Measurements from ENCODE around the gene MRPL12.
A peak's percentile ranks its signal among the peaks of the same experiment; 100 is the strongest.

The MRPL12 gene

DNA sequence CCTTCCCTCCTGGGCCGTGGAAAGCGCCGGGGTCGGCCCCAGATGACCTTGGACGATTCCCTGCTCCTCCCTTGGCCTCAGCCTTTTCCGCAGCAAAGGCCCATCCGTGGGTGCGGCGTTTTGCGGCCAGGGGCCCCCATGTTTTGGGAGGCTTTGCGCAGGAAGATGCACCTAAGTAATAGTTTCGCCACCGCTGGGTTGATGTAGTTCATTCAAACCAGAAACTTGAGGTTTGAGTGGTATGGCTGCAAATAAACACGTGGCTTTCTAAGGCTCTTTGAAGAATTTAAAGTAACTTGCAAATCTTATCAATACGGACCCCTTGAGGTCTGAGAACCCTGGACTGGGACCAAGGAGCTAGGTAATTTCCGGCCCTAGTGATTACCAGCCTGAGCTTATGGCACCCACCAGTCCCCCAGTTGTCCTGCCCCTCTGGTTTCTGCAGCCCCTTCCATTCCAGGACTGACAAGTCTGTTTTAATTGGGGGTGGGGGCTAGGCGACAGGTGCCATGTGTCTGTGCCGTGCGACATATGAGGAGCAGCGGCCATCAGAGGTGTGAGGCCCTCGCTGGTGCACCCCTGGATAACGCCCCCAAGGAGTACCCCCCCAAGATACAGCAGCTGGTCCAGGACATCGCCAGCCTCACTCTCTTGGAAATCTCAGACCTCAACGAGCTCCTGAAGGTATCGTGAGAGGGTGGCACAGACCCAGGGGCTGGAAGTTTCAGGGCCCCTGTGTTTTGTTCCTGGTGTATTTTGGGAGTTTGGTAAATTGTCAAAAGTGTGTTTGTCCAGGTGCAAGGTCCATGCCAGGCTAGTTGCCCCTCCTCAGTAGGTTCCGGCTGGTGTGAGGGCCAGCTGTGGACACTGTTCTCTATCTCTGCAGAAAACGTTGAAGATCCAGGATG is 834 bp downstream of the MRPL12 start:
- no peak for DNase-seq

DNA sequence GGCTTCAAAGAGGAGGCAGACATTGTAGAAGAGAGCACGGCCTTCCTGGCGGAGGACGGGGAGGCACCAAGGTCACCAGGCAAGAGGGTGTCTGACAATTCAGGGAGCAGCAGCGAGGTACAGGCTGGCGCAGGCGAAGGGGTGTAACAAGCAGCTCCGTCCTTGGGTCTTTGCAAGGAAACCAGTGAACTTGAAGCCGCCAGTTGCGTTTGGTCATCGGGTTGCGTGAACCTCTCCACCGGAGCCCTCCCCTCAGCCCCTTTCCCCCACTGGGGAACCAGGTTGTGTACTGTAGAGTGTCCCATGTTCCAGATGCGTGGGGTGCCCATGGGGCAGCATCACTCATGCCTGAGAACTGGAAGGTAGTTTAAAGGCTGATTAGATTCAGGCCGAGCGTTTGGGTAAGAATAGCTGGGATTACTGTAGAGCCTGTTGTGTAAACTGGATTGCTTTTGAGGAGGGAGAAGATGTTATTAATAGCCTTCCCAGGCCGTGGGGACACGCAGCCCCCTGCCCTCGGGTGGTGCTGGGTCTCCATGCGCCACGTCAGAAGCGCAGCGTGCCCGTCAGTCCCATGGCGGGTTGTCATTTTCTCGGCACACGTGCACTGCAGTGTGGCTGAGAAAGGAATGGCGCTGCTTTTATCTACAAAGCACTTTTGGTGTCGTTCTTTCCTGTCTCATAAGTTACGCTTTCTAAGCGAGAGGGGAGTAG is 2.5 kb downstream of the MRPL12 start:
- DNase-seq, result no peak

DNA sequence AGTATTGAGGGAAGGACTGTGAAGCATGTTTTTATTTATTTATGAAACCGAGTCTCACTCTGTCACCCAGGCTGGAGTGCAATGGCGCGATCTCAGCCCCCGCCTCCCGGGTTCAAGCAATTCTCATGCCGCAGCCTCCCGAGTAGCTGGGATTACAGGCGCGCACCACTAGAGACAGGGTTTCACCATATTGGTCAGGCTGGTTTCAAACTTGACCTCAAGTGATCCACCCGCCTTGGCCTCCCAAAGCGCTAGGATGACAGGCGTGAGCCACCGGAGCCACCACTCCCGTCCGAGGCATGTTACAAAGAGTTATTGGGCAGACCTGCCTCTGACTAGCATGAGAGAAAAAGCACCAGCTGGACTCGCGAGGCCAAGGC is 3.1 kb downstream of the MRPL12 start:
- DNase-seq, result no peak

DNA sequence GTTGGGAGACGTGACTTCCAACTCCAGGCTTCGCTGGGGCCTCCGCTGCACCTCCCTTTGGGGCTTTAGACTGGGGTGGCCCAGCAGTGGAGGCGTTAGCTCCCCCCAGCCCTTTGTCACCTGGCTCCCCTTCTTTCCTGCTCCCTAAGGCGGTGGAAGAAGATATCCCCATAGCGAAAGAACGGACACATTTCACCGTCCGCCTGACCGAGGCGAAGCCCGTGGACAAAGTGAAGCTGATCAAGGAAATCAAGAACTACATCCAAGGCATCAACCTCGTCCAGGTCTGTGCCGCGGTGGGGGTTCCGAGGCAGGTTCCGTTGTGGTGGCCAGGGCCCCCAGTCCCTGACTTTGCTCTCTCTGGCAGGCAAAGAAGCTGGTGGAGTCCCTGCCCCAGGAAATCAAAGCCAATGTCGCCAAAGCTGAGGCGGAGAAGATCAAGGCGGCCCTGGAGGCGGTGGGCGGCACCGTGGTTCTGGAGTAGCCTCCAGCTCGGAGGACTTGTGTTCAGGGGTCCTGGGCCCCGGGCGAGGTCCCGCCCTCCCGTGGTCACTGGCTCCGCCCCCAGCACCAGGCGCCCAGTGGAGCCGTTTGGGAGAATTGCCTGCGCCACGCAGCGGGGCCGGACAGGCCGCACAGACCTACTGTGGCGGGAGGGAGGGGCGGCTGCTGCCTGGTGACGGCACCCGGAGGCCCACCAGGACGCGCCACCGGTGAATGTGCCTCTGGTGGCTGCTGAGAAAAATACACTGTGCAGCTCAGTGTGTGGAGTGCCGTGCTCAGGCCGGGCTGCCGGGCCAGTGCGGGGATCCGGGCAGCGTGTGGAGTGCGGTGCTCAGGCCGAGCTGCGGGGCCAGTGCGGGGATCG is 3.8 kb downstream of the MRPL12 start:
- DNase-seq, result no peak

DNA sequence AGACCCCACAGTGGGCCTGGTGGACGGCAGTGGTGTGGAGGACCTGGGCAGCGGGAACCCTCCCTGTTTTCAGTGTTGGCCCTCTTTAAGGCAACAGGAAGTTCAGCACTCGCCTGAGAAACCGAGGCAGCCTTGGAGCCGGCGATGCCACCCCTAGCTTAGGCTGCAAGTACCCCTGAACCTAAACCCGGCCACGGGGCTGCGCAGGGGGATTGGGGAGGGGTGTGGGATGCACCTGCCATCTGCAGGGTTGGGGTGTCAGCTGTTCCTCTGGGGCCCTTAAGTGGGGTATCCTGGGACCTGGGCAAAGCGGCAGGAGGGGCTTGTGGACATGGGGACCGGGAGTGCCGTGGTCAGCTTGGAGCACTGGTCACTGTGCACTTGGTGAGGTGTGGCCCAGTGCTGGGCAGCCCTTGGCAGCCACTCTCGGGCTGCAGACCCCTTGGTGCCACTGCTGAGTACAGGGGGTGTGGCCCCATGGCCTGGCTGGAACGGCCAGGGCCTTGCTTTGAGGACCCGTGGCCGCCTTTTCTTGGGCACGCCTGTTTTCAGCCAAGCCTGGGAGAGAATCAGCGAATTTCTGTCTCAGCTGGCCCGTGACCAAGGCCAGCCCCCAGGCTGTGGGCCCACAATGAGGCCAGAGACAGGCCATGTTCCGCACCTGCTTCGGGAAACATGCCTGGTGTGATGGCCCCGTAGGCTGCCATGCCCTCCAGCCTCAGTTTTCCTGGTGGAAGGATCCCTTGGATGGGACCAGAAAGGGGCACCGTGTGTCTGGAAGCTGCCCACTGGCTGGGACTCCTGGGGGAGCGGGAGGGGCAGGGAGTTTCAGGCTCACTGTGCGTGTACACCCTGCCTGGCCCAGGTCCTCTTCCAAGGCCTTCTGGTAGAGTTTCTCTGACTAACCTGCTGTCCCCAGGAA is 4.8 kb downstream of the MRPL12 start:
- DNase-seq, result no peak

DNA sequence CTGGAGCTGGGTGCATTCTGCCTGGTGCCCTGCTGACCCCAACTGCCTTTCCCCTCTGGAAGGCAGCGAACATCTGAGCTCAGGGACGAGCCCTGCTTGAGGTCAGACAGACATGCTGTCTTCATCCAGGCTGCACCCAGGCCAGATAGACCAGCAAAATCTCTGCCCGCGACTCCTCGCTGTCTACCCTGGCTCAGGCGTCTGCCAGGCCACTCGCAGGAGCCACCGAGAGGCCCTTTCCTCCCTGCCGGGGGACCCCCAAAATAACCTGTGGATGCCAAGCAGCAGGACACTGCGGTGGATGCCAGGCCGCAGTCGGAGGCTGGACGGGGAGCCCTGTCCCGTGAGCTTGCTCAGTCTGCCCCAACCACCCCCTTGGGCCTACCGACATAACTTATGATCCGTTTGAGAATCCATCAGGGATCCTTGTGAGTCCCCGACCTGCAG is 5.6 kb downstream of the MRPL12 start:
- no peak for DNase-seq

DNA sequence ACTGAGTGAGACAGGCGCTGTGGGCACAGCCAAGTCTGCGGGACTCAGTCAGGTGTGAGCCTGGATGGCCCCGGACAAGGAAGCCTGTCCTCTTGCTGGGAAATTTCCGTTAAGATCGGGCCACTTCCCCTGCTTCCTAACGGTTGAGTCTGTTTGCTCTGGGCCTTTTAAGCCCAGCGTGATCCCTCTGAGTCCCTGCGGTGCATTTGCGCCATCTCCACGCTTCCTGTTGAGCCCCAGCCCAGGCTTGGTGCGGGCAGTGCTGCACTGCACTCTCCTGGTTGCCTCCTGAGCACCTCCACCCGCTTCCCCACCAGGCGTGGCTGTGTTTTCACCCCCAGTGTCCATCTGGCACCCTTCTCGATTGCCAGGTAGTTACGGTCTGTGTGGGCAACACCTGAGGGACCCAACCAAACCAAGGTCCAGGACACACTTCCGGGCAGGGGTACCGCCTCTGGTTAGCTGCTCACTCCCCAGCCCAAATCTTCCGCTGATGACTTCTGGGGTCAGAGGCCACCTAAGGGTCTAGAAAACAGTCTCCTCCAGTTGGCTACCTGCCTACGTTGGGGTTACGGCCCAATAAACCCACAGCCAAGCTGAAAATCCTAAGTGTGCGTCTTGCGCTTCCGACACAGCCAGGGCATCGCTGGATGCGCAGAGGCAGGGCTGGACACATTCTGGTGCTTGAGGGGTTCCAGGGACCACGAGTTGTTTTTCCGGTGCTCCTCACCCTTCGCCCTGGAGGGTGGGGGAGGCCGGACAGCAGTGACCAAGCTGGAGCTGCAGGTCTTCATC is 7.5 kb downstream of the MRPL12 start:
- DNase-seq, result peak in 1 of 2 experiments; percentile 33

DNA sequence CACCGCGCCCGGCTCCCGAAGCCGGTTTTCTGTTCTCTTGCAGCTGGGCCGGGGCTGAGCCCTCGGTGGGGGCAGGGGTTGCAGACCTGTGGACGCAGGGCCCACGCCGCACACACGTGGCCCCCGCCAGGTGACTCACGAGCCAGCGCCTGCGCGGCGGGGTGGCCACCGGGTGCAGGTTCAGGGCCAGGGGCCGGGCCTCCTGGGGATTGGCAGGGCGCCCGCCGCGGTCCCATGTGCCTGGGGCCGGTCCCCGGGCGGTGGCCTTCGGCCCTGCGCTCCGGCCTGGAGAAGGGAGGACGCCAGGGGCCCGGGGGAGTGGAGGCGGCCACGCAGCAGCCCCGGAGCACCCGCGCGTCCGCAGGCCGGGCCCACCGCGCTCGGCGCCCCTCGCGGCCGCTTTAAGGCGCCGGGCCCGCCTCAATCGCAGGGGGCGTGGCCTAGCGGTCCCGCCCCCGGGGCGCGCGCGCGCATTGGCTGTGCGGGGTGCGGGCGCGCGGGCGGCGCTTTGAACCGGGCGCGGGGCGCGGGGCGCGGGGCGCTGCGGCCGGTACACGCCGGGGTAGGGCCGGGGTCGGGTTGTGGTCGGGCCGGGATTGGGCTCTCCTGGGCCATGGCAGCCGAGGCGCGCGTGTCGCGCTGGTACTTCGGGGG is 8.8 kb downstream of the MRPL12 start, which contains the start of gene SLC25A10:
Gene SLC25A10, plus strand, starts transcription at position 471 of the 654 bp plus-strand sequence. Its CDS starts 143 bp downstream, at position 614.
- DNase-seq, result peak; percentile 62 to 91

DNA sequence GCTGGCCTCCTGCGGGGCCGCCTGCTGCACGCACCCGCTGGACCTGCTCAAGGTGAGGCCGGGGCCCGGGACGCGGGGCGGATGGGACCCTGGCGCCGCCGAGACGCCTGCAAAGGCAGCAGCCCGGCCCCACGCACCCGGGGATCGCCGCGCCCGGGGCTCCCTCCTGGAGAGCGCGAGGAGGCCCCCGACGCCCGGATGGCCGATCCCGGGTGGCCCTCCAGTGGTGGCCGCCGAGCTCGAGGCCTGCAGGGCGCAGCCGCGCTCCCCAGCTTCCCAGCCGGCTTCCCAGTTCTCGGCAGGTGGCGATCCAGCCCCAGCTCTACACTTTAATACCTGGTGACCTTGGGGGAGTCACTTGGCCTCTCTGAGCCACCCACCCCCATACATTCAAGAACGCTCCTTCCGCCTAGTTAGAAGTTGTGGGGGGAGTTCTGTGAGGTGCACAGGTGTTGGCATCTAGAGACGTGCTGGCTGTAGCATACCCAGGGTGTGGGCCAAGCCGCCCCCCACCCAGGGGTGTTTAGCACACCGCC is 9.4 kb downstream of the MRPL12 start:
- DNase-seq, result peak; percentile 46 to 75

DNA sequence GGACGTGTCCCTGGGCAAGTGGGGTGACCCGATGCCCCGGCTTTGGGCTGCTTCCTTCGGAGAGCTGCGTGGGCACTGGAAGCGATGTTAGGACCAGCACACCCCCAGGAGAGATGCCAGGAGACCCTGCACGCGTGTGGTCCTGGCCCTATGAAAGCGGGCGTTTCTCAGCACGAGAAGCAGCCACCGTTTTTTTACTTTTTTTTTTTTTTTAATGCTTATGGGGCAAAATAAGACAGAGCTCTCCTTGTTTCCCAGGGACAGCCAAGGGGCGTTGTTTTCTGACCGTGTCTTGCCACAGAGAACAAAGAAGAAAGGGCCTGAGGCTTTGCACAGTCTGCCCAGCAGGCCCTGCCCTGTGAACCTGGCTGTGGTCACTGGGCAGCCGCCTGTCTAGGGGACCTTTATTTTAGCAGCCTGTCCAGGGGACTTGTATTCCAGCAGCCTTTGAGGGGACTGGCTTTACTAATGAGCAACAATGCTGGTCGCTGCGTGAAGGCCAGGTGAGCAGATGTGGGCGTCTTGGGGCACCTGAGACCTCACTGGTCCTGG is 9.9 kb downstream of the MRPL12 start:
- no peak for DNase-seq

DNA sequence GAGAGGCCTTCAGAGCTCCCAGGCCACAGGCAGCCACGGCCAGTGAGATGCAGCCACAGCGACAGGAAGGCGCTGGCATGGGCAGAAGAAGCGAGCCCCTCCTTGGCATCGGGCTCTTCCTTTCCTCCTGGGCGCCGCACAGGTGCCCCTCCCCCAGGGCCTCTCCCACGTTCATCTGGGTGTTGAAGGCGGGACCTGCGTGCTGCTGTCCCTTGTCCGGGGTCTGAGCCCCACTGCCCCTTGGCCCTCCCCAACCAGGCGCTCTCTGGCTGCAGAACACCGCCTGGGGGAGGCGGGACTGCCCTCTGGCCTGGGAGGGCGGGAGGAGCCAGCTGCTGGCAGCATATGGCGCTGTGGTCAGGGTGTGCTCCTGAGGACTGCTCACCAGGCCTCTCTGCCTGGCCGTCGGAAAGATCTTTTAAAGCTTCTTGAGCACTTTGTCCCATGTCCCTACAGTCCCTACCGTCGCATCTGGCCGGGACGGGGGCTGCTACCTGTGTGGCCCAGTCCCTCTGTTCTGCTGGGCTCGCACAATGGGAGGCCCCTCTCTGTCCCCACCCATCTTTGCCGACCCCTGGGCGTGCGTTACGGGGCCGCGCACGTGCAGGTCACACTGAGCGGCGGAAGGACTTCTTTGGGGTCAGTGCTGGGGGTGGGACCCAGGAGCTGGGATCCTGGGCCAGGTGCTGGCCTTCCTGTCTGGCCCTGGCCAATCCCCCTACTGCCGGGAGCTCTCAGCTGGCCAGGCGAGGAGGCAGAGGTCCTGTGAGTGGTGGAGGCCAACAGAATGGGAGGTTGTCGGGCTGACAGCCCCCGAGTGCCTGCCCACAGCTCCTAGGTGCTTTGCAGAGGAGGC is 10.6 kb downstream of the MRPL12 start:
- peak in 1 of 2 experiments; percentile 54 for DNase-seq

DNA sequence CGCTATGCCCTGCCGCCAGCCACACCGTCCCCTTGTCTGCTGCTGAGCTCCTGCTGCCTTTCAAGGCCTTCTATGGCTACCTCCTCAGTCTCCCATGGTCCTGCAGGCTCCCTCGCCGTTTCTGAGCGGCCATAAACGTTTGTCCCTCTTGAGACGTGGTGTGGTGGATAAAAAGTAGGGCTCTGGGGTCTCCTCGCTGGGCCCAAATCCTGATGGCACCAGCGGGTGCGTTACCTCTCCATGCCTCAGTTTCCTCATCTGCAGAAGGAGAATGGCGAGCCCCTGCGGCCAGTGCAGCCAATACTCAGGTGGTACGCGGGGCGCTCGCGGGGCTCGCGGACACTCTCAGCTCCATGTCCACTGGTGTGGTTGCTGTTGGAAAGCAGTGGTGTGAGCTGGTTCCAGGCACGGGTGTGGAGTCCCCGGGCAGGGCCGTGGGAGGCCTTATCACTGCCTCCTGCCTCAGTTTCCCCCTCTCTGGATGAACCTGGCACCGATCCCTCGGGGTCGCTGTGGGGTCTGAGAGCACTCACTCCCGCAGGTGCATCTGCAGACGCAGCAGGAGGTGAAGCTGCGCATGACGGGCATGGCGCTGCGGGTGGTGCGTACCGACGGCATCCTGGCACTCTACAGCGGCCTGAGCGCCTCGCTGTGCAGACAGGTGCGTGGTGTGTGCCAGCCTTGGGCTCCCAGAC is 11.4 kb downstream of the MRPL12 start:
- no peak for DNase-seq

DNA sequence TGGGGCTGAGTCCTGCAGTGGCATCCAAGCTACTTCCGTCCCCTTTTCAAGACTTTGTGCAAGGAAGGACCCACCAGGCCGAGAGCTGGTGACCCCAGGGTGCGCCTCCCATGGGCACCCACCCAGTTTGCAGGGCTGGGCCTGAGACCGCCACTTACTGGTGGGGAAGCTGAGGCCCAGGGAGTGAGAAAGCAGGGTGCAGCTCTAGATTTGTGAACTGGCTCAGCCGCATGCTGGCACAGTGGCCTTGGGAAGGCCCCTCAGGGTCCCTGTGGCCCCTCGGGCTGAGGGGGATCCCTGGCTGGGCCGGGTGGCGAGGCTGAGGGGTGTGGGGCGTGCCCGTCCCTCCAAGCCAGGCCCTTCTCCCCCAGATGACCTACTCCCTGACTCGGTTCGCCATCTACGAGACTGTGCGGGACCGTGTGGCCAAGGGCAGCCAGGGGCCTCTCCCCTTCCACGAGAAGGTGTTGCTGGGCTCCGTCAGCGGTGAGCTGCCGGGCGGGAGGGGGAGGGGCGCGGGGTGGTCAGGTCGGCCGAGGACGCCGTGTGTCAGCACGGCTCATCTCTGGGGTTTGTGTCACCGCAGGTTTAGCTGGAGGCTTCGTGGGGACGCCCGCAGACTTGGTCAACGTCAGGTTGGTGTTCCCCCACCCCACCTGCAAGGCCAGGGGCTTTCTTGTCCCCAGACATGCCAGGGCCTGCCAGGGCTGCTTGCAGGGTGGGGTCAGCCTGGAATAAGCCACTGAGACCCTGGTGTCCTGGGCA is 12.1 kb downstream of the MRPL12 start:
- DNase-seq, result no peak

DNA sequence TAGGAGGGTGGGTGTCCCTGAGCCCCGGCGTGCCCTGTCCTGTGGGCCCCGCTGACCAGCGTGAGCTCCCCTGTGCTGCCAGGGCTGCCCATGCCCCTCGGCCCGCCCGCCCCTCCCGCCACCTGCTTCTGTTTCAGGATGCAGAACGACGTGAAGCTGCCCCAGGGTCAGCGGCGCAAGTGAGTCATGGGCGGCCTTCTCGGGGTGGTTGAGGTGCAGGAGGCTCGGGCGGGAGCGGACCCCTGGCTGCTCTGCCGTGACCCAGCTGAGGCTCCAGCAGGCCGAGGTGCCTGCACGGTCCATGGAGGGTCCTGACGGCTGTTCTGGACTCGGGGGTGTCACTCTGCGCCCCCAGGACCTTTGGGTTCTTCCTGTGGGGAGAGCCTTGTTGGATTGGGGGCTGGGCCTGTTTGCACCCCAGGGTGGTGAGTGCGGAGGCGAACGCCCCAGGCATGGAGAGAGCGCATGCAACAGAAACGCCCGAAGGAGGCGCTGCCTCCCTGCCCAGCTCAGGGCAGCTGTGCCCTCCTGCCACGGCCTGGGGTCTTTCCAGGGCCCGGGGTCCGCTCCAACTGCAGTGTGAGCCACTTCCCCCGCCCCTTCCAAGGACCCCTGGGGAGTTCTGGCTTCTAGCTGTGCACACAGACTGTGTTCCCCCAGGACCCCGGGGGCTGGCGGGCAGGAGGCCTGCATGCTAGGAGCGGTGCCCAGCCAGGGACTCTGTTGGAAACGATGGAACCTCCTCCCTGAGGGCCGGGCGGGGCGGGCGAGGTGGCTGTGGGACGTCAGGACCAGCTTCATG is 12.9 kb downstream of the MRPL12 start:
- DNase-seq, result no peak

DNA sequence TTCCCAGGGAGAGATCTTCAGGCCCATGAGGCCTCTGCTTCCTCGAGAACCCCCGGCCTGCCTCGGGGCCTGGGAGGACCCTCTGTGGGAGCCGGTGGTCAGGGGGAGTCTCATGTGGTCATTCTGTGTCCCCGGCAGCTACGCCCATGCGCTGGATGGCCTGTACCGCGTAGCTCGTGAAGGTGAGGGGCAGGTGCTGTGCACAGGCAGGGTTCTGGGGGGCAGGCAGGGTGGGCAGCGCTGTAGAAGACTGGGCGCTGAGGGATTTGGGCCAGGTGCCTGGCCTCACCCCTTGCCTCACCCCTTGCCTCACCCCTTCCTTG is 13.5 kb downstream of the MRPL12 start:
- DNase-seq, result no peak

DNA sequence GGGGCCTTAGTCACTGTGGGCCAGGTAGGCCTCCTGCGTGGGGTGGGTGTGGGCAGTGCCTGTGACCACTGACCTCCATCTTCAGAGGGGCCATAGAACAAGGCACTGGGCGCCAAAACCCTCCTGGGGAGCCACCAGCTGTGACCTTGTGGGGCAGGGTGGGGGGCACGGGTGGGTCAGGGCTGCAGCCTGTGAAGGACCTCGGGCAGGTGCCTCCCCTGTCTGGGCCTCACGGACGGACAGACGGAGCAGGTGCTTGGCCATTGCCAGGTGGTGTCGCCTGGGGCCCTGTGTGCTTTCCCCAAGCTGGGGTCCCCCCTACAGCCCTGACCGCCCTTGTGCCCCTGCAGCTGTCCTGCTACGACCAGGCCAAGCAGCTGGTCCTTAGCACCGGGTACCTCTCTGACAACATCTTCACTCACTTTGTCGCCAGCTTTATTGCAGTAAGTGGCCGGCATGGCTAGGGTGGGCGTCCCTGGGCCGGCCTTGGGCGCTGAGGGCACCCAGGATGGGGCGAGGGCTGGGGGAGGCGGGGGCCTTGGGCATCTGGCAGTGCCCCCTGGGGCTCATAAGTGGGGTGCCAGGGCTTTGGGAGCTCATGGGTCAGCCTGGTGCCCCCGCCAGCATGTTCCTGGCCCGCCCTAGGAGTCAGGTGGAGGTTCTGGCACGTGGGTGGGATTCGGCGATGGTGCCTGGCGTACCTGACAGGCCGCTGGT is 14.0 kb downstream of the MRPL12 start:
- no peak for DNase-seq
